KMS-11 (cell line): ENCODE data around the gene TCTN1.

Experiments
- H2AFZ ChIP-seq: fragments of 200-600 bp; sonication (generic); 2 replicates; pipeline ENCODE4 v1.6.1; 2016; ENCODE audit warnings: antibody characterized with exemption, mixed run types, low read depth
- H3K27ac ChIP-seq: fragments of 200-600 bp; sonication (generic); 2 replicates; pipeline ENCODE4 v1.6.1; 2016; ENCODE audit warnings: mild to moderate bottlenecking, mixed run types
- H3K27me3 ChIP-seq: fragments of 200-600 bp; sonication (generic); 2 replicates; pipeline ENCODE4 v1.6.1; 2017; ENCODE audit warnings: mild to moderate bottlenecking, low read depth, mixed run types, moderate library complexity; ENCODE audit not compliant: insufficient read depth
- H3K36me3 ChIP-seq: fragments of 200-600 bp; sonication (generic); 2 replicates; pipeline ENCODE4 v1.6.1; 2017; ENCODE audit warnings: mild to moderate bottlenecking, mixed run types; ENCODE audit not compliant: insufficient read depth
- H3K4me1 ChIP-seq: fragments of 200-600 bp; sonication (generic); 2 replicates; pipeline ENCODE4 v1.6.1; 2016; ENCODE audit warnings: mild to moderate bottlenecking, low read depth, mixed run types; ENCODE audit not compliant: poor library complexity, severe bottlenecking
- H3K4me2 ChIP-seq: fragments of 200-600 bp; sonication (generic); 2 replicates; pipeline ENCODE4 v1.7.0; 2016; ENCODE audit warnings: mild to moderate bottlenecking, mixed run types
- H3K4me3 ChIP-seq: fragments of 200-600 bp; sonication (generic); IDR thresholded peaks from 2 replicates; pipeline ENCODE4 v1.6.1; 2017; ENCODE audit warnings: low read depth, low read length, mixed read lengths; ENCODE audit not compliant: insufficient read depth
- H3K79me2 ChIP-seq: fragments of 200-600 bp; sonication (generic); 2 replicates; pipeline ENCODE4 v1.6.1; 2016; ENCODE audit warnings: low read depth, mixed run types; ENCODE audit not compliant: insufficient read depth
- H3K9ac ChIP-seq: fragments of 200-600 bp; sonication (generic); 2 replicates; pipeline ENCODE4 v1.6.1; 2016; ENCODE audit warnings: mild to moderate bottlenecking, mixed run types
- H4K20me1 ChIP-seq: fragments of 200-600 bp; sonication (generic); 2 replicates; pipeline ENCODE4 v1.6.1; 2016; ENCODE audit warnings: mild to moderate bottlenecking, mixed run types; ENCODE audit not compliant: insufficient read depth
- TF ChIP-seq, protein P1 (sequence below): fragments of 200-600 bp; sonication (generic); conservative IDR thresholded peaks from 2 replicates; pipeline ENCODE4 v1.6.1; 2017; ENCODE audit warnings: low read depth, mild to moderate bottlenecking, antibody characterized with exemption, low read length, moderate library complexity, mixed read lengths

TCTN1 gene

DNA sequence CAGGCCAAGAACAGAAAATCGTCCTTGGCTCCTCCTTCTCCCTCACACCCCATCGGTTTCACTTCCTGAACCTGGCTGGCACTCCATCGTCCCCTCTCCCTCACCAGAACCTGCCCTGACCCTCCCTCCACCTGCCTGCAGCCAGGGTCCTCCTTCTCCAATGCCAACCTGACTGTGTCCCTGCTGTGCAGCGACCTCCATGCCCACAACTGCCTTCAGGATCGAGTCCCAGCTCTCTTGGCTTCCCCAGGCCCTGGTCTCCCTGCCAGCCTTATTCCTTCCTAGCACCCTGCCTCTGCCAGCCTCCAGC lies 55.2 kb downstream of the TCTN1 start:
- TF ChIP-seq, protein P1, sequence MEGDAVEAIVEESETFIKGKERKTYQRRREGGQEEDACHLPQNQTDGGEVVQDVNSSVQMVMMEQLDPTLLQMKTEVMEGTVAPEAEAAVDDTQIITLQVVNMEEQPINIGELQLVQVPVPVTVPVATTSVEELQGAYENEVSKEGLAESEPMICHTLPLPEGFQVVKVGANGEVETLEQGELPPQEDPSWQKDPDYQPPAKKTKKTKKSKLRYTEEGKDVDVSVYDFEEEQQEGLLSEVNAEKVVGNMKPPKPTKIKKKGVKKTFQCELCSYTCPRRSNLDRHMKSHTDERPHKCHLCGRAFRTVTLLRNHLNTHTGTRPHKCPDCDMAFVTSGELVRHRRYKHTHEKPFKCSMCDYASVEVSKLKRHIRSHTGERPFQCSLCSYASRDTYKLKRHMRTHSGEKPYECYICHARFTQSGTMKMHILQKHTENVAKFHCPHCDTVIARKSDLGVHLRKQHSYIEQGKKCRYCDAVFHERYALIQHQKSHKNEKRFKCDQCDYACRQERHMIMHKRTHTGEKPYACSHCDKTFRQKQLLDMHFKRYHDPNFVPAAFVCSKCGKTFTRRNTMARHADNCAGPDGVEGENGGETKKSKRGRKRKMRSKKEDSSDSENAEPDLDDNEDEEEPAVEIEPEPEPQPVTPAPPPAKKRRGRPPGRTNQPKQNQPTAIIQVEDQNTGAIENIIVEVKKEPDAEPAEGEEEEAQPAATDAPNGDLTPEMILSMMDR, result no peak
- Histone ChIP-seq H3K27ac (peak overlapping the region; percentile 85), H3K9ac (peak overlapping the region; percentile 51; the same call in 1 of the 2 replicates), H3K4me2 (peak overlapping the region; percentile 92), H3K4me1 (peaks cover 67% of the 10 kb centered on the region), H2AFZ (peak overlapping the region; percentile 30; the same call in 1 of the 2 replicates), H3K79me2 (no peaks in the 10 kb centered on the region), H4K20me1 (no peaks in the 10 kb centered on the region), H3K27me3 (no peaks in the 10 kb centered on the region), H3K36me3 (no peaks in the 10 kb centered on the region), H3K4me3 (no peak overlapping the region)

DNA sequence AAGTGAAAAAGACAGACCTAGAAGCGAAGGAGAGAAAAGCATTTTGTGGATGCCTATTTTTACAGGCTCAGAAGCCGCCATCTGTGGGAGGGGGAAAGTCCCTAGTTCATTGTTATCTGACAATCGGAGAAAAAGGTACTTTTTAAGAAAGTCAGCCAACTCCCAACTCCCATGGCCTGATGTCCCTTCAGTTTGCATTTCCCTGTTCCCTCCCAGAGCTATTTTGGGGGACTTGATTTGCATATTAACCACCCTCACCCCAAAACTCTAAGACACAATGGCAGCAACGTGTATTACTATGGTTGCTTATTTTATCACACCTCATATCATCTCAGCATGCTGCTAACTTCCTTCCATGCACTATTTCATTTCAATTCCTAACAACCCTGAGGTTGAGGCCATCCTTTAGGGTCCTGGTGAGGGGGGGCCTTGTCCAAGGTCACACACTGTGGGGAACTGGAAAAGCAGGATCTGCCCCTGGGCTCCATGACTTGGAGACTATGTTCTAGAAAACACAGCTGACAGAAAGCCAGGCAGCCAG lies 56.3 kb downstream of the TCTN1 start:
- peaks cover 78% of the 10 kb centered on the region for H3K4me1 ChIP-seq
- H2AFZ ChIP-seq, result peak overlapping the region; percentile 36; the same call in 1 of the 2 replicates
- no peaks in the 10 kb centered on the region for H3K27me3 ChIP-seq
- TF ChIP-seq, protein P1, result no peak
- H3K27ac ChIP-seq, result peak overlapping the region; percentile 85
- peak overlapping the region; percentile 92 for H3K4me2 ChIP-seq
- no peaks in the 10 kb centered on the region for H3K79me2 ChIP-seq
- no peak overlapping the region for H3K4me3 ChIP-seq
- H4K20me1 ChIP-seq, result no peaks in the 10 kb centered on the region
- H3K9ac ChIP-seq, result peak overlapping the region; percentile 51
- no peaks in the 10 kb centered on the region for H3K36me3 ChIP-seq

DNA sequence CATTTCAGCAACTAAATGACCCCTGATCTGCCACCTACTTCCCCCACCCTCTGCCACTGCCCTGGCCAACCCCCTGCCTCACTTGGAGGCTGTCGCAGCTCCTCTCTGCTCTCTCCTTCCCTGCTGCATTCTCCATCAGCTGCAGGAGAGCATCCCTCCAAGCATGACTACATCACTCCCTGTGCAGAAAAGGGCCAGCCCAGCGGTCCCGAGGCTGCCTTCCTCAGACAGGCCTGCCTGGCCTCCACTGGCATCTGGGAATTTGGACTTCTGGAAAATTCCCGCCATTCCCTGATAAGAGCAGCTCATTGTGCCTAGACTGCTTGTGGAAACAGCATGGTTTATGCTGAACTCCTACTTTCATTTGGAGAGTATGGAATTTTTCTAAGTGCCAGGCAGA lies 62.2 kb downstream of the TCTN1 start:
- H4K20me1 ChIP-seq, result no peaks in the 10 kb centered on the region
- H3K4me2 ChIP-seq, result no peak overlapping the region
- no peaks in the 10 kb centered on the region for H3K79me2 ChIP-seq
- no peak overlapping the region for H3K27ac ChIP-seq
- no peaks in the 10 kb centered on the region for H3K27me3 ChIP-seq
- TF ChIP-seq, protein P1, result no peak
- H3K4me3 ChIP-seq, result no peak overlapping the region
- H2AFZ ChIP-seq, result no peak overlapping the region
- H3K9ac ChIP-seq, result no peak overlapping the region
- H3K36me3 ChIP-seq, result no peaks in the 10 kb centered on the region
- H3K4me1 ChIP-seq, result peaks cover 69% of the 10 kb centered on the region

DNA sequence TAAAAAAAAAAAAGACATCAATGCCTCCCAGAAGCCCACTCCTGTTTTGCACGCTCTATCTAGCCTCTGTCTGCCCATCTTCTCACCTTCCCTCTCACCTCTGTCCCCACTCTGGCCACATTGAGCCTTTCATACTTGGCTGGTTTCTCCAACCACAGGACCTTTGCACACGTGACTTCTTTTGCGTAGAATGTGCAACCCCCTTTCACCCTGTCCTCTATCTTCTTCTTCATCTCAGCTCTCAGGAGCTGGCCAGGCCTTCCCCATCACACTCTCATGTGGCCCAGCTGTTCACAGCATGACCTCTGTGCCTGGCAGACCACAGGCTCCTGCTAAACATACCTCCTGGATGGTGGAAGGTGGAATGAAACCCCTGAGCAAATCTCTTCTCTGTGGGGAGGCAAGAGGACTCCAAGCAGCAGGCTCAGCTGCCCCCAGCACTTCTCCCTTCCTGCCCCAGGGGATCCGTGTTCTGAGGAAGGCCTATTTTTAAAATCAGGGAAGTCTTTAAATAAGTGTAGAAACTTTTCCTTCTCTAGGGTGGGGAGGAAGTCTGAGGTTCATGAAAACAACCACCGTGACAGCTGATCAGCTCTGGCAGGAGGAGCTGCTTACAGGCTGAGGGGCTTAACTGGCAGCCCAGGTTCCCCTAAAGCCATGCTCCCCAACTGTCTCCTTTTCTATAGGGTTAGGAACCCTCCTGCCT lies 63.4 kb downstream of the TCTN1 start:
- H3K4me3 ChIP-seq, result no peak overlapping the region
- H3K4me2 ChIP-seq, result peak overlapping the region; percentile 63; the same call in 1 of the 2 replicates
- TF ChIP-seq, protein P1, result no peak
- peaks cover 57% of the 10 kb centered on the region for H3K4me1 ChIP-seq
- peak overlapping the region; percentile 38; the same call in 1 of the 2 replicates for H3K27ac ChIP-seq
- no peak overlapping the region for H3K9ac ChIP-seq
- no peaks in the 10 kb centered on the region for H3K79me2 ChIP-seq
- no peaks in the 10 kb centered on the region for H4K20me1 ChIP-seq
- H3K36me3 ChIP-seq, result no peaks in the 10 kb centered on the region
- no peaks in the 10 kb centered on the region for H3K27me3 ChIP-seq
- H2AFZ ChIP-seq, result peak overlapping the region; percentile 34
